OCI-M1 (cell line): Measurements from ENCODE around the gene THSD7B.

Source experiments
- DNase-seq: peaks from one replicate; lab custom pipeline; 2025; lab: John Stamatoyannopoulos, UW

The THSD7B gene

DNA sequence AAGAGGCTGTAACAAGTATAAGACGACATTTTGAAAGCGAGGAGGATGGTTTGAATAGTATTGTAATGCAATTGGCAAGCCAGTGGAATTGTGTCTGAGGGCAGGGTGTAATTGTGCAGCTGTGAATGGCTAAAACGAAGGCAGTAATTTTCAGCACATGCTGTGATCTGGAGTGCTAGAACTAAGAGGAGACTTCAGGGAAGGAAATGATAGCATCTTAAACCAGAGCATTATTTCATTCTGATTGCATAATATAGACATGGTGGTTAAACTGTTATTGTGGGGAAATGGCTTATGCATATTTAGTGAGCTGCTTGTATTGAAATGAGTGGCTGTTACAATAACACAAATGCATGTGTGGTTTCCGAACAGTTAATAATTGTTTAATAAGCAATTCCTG is 36.3 kb downstream of the THSD7B start:
- peak; percentile 77 for DNase-seq

DNA sequence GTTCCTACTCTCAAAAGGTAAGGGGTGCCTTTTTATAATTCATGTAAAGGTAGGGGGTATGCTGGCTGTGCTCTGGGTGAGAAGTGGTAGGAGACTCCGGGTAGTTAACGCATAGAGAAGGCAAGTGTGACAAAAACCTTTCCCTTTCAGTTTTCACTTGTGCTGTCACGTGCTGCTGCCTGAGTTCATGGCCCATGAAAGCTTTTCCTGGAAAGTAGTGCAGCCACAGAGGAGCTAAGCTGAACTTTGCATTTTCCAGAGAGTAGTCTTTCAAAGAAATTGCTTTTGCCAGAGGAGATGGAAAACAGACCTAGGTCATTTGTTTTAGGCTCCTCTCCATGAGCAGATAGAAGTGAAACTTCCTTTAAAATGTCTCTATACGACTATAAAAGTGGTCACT is 44.7 kb downstream of the THSD7B start:
- peak; percentile 69 for DNase-seq

DNA sequence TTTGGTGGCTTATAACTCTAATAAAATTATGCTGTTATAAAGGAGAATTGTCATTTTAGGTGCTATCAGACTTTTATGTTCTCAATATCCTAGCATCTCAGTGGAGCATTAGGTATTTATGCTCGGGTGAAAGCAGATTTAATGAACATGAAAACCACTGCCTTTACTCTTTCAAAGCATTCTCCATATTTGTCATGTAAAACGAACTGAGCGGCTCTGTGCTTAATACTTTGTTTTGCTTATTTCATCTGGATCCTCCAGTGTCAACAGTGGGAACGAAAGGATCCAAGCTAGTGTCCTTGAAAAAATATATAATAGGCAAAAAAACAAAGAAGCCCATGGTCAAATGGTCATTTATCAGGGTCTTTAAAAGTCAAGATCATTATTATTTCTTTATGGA is 53.5 kb downstream of the THSD7B start:
- DNase-seq: no peak

DNA sequence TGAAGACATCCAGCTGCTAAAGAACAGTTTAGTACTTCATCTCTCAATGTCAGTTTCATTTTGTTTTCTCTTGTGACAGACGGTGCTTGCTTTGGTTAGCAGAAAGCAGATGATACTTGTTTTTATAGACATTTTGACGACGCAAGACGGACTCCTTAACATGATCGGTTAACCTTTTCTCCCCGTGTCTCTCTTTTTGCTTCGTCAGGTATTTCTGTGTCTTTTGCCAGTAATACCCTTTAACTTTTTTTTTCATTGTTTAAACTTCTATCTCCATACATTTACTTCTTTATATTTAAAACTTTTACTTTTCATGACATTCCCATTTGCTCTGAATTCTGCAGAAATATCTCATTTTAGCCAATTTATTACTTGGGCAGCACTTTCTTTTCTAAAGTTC is 57.9 kb downstream of the THSD7B start:
- no peak for DNase-seq

DNA sequence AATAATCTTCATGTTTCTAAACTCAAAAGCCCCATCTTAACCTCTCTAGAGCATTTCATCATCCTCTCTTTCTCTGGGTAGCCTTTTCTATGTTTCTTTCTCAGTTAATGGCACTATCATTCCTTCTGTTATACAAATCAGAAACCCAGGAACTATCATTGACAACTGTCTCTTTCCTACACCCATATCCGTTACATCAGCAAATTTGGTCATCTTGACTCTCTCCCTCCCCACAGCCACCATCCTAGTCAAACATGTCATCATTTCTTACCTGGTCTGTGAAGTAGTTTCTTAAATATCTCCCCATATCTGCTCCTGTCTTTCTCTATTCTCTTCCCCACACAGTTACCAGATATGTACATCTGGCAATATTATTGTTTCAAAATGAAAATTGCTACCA is 62.8 kb downstream of the THSD7B start:
- DNase-seq: no peak

- no peak for DNase-seq
These were observed 63.4 kb downstream of the THSD7B start for GRCh38 chr2:136828774-136829173.

GRCh38 chr2:136844546-136844945 is 79.2 kb downstream of the THSD7B start:
- DNase-seq: no peak

DNA sequence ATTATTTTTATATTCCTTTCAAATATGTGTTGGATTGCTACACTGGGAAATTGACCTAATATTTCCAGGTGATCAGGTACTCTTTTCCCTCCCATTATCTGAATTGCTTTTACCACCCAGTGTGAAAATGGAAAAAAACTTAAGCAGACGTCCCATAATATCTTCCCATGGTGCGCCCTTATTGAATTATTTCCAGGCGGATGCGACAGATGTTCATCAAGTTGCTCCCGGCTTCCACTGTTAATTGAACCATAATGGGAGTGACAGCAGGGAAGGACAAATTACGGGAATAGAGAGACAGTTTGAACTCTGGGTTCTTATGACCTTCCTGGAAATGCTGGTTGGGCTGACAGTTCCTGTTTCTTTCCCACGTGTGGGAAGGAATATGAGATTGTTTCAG is 93.3 kb downstream of the THSD7B start:
- no peak for DNase-seq

DNA sequence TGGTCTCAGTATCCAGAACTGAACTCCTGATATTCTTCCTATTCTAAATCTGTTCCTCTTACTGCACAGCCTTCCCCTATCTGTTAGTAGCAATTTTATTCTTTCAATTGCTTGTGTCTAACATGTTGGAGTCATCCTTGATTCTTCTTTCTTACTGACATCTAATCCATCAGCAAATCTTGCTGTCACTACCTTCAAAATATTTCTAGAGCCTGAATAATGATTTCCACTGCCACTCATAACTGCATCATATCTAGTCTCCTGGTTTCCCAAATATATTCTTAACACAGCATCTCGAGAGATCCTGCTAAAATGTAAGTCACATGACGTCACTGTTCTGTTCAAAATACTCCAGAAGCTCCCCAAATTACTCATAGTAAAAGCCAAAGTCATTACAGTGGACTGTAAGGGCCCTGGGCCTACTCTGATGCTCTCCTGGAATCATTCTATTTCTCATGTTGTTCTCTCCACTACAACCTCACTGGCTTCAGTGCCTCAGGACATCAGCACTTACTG is 95.2 kb downstream of the THSD7B start:
- no peak for DNase-seq

- DNase-seq: no peak
These were observed 98.1 kb downstream of the THSD7B start for GRCh38 chr2:136863468-136863867.

DNA sequence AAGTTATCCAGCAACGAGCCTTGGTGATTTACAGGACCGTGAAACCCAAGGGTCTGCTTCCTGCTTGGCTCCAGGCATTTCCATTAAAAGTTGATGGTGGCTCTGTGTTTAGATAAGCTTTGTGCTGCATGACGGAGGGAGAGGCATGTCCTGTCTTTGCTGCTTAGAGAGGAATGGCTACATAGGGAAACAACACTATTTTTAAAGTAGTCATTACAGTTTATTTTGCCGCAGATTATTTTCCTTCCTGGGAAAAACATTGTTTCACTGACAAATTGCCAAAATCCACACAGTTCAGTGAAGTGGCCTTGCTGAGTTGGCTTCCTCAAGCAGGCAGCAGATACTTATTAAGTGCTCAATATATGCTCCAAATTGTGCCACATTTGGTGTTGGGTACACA is 98.5 kb downstream of the THSD7B start:
- no peak for DNase-seq

DNA sequence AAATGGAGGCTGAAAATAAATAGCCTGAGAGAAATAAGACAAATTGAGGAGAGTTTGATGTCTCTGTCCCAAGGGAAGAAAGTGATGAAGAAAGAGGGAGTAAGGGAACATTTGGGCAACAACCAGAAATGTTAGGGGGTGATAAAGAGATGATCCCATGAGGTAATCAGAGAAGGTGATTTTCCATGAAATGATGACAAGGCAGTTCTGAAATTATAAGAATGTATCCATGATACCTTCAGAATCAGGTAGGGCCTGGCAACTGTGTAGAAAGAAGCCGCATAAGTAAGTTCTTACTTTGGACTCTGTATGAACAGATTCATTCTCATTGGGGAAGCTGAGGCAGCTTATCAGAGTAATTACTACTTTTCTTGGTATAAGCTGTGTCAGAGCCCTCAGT is 106.1 kb downstream of the THSD7B start:
- DNase-seq: no peak

GRCh38 chr2:136874258-136874657 is 108.9 kb downstream of the THSD7B start:
- DNase-seq: peak; percentile 65

DNA sequence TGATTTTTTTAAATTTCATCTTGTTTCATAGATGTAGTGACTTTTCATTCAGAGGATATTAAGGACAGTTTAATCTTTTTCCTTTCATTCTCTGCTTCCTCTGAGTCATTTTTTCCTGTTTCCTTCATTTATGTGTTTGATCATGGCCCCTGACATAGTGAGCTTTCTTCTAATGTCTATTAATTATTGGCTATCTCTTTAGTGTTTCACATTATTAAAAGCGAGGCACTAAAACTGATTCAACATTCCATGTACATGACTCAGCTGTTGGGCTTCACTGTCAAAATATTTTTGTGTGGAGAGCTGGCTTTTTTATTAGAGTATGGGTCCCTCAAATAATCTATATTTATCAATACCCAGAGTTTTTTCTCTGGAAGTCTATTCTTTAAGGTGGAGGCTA is 125.8 kb downstream of the THSD7B start:
- DNase-seq: no peak

DNA sequence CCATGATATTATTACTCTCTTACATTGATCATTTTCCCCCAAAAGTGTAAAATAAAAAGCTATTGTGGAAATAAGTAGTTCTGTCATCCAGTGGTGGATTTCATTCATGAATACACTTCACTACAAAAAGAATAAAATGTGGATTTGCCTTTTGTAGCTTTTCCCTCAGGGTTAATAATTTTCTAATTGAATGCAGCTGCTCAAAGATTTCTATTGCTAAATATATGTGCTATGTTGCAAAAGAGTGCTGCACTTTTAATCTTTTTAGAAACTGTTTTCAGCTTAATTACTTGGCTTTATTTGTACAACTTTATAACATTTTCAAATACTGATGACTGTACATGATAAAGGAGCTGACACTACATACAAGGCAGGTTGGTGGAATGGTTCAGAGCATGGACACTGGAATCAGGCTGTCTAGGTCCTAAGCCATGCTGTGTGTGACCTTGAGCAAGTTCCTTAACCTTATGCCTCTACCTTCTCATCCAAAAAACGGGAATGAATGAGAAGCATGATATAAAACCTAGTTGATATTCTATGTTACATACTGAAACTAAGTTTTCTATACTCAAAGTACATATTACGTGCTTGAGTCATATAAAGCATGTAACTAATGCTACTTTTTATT is 128.8 kb downstream of the THSD7B start:
- no peak for DNase-seq

GRCh38 chr2:136901732-136902131 is 136.4 kb downstream of the THSD7B start:
- DNase-seq: no peak

GRCh38 chr2:136905779-136906178 is 140.4 kb downstream of the THSD7B start:
- no peak for DNase-seq

GRCh38 chr2:136909777-136910176 is 144.4 kb downstream of the THSD7B start:
- no peak for DNase-seq

DNA sequence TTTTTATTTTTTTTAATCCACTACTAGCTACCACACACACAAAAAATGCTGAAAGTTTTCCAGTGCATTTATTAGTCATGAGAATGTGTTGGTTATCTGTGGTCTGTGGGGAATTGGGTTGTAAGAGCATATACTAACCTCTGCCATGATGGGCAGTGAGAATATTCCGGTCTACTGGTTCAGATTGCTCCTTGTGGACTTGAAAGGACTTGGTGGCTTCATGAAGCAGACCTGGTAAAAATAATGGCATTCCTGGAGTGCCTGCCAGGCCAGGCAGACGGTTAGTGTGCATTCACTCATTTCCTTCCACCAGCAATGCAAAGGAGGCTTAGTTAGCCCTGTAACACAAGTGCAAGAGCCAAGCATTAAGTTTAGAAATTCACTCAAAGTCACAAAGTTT is 150.8 kb downstream of the THSD7B start:
- no peak for DNase-seq

- no peak for DNase-seq
These were observed 152.1 kb downstream of the THSD7B start for GRCh38 chr2:136917411-136917881.

DNA sequence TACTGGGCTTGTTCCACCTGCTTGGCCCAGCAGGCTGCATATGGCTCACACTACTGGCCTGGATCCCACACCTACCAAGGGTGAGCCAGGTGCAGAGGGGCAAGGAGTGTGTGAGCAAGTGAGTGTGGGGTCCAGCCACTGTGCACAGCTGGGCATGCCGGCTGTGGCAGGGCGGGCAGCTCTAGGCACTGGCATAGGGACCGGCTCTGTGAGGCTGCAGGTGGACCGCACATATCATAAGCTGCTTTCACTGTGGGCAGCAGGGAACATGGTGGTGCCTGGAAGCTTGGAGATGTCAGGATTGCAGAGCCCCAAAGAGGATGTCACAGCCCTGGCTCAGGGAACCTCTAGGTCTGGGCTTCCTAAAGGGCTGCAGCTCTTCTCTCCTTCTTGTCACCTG is 154.3 kb downstream of the THSD7B start:
- DNase-seq: no peak

- no peak for DNase-seq
These were observed 155.4 kb downstream of the THSD7B start for GRCh38 chr2:136920652-136921333.

GRCh38 chr2:136927156-136927555 is 161.8 kb downstream of the THSD7B start:
- no peak for DNase-seq

DNA sequence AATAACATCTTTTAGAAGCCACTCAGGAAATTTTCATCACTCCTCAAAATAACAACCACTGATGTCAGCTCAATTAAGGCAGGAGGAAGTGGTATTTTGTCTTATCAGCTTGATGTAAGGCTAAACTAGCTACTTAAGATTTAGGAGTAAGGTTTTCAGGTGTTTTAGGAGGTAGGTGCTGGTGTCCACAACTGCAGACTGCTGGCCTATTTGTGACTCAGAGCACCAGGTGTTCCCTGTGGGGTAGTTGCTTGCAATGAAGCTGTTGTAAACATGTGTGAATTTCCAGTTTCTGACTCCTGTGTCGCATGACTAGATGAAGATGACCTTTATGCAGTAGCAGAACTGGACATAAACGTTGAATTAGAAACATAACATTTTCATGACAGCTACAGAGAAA is 164.2 kb downstream of the THSD7B start:
- no peak for DNase-seq
